Measurements from ENCODE around the gene IL24. TPM values are rescaled to one million over a fixed set of nuclear protein-coding genes. Genes with fewer than 3 reads are reported as not detected.

Gene IL24
- total RNA-seq, 5 donors from 2014 or later (not counting 1 experiment from before 2014, with no cell fraction given): 0.18 to 0.22 TPM; not detected in 3

GRCh38 chr1:206913766-206914537 is 16.7 kb downstream of the IL24 start:
- Mint-ChIP-seq H3K36me3 (peaks cover 71% of the 10 kb centered on the region), H3K4me1 (peaks cover 87 to 93% (median 90%) of the 10 kb centered on the region in 3 donors), H3K27me3 (no peaks in the 10 kb centered on the region), H3K9me3 (no peaks in the 10 kb centered on the region), H3K4me3 (no peak overlapping the region), H3K27ac (peak overlapping the region in 1 of 2 donors; percentile 95)
- H3K27me3 ChIP-seq (replicated peaks in 1 of 2; ENCODE audit: control insufficient read depth in 2 of 2, extremely low read depth in 1 of 2, insufficient read depth in 2 of 2, low read length in 1 of 2): no peaks in the 10 kb centered on the region
- H3K36me3 ChIP-seq (ENCODE audit: control insufficient read depth in 2 of 2, extremely low read depth in 1 of 2, insufficient read depth in 1 of 2, low read length in 1 of 2): peaks cover 15 to 77% of the 10 kb centered on the region in 2 donors
- no peak overlapping the region for H3K4me3 ChIP-seq (ENCODE audit: control insufficient read depth in 1 of 2, extremely low read depth in 1 of 2, low read length in 1 of 2)
- peaks cover 59 to 93% of the 10 kb centered on the region in 2 experiments for H3K4me1 ChIP-seq (ENCODE audit: control insufficient read depth in 1 of 2, extremely low read depth in 1 of 2, insufficient read depth in 2 of 2, low read length in 2 of 2)
- ATAC-seq (replicated peaks in 1 of 4) (no peak), DNase-seq (no peak)
- H3K27ac ChIP-seq (ENCODE audit: low read length): peak overlapping the region; percentile 45
- 84% methylated on average over 6 of the region's 12 CpGs for WGBS (ENCODE audit: insufficient coverage)
- no peaks in the 10 kb centered on the region for H3K9me3 ChIP-seq
- ChIA-PET CTCF (interaction anchor here (0.5 to 4.1 kb wide), 9 partner anchors 8 to 187 kb away, joined by 3 to 52 read pairs (median 16); partner anchors contain the start of gene FCMR (in 1 of the 2)), POLR2A (no interaction called here)

- Histone ChIP-seq H3K27me3 (replicated peaks in 1 of 2; ENCODE audit: control insufficient read depth in 2 of 2, extremely low read depth in 1 of 2, insufficient read depth in 2 of 2, low read length in 1 of 2) (no peaks in the 10 kb centered on the region), H3K36me3 (ENCODE audit: control insufficient read depth in 2 of 2, extremely low read depth in 1 of 2, insufficient read depth in 1 of 2, low read length in 1 of 2) (peaks cover 11 to 70% of the 10 kb centered on the region in 2 donors), H3K4me1 (ENCODE audit: control insufficient read depth in 1 of 2, extremely low read depth in 1 of 2, insufficient read depth in 2 of 2, low read length in 2 of 2) (peaks cover 55 to 91% of the 10 kb centered on the region in 2 experiments), H3K9me3 (no peaks in the 10 kb centered on the region), H3K27ac (ENCODE audit: low read length) (peak overlapping the region; percentile 89), H3K4me3 (ENCODE audit: control insufficient read depth in 1 of 2, extremely low read depth in 1 of 2, low read length in 1 of 2) (peak overlapping the region in 1 of 2 donors; percentile 83)
- no peak for DNase-seq
- ChIA-PET POLR2A (no interaction called here), CTCF (interaction anchor here (0.6 to 4.1 kb wide), 7 partner anchors 17 to 189 kb away, joined by 3 to 20 read pairs (median 5); no protein-coding TSS in a partner anchor)
- Mint-ChIP-seq H3K9me3 (no peaks in the 10 kb centered on the region), H3K4me3 (no peak overlapping the region), H3K27ac (peak overlapping the region in 1 of 2 donors; percentile 95), H3K4me1 (peaks cover 81 to 97% (median 88%) of the 10 kb centered on the region in 3 donors), H3K36me3 (peaks cover 75% of the 10 kb centered on the region), H3K27me3 (no peaks in the 10 kb centered on the region)
- WGBS (ENCODE audit: insufficient coverage): 85% methylated on average over 12 of the region's 15 CpGs
- no peak for ATAC-seq (replicated peaks in 1 of 4)
These were observed 17.9 kb downstream of the IL24 start for GRCh38 chr1:206915030-206915735.

- no peaks in the 10 kb centered on the region for H3K9me3 Mint-ChIP-seq
- CTCF ChIA-PET: interaction anchor here (0.5 to 2.3 kb wide), 11 partner anchors 10 to 191 kb away, joined by 3 to 8 read pairs (median 4); no protein-coding TSS in a partner anchor
- H3K4me3 Mint-ChIP-seq: no peak overlapping the region
- POLR2A ChIA-PET: interaction anchor here (0.6 to 0.7 kb wide), 2 partner anchors 218 to 335 kb away, joined by 3 to 7 read pairs; no protein-coding TSS in a partner anchor
- Histone ChIP-seq H3K27me3 (replicated peaks in 1 of 2; ENCODE audit: control insufficient read depth in 2 of 2, extremely low read depth in 1 of 2, insufficient read depth in 2 of 2, low read length in 1 of 2) (no peaks in the 10 kb centered on the region), H3K27ac (ENCODE audit: low read length) (peak overlapping the region; percentile 89), H3K4me3 (ENCODE audit: control insufficient read depth in 1 of 2, extremely low read depth in 1 of 2, low read length in 1 of 2) (peak overlapping the region; percentile 83 to 93), H3K36me3 (ENCODE audit: control insufficient read depth in 2 of 2, extremely low read depth in 1 of 2, insufficient read depth in 1 of 2, low read length in 1 of 2) (peaks cover 10 to 61% of the 10 kb centered on the region in 2 donors), H3K4me1 (ENCODE audit: control insufficient read depth in 1 of 2, extremely low read depth in 1 of 2, insufficient read depth in 2 of 2, low read length in 2 of 2) (peaks cover 46 to 86% of the 10 kb centered on the region in 2 experiments), H3K9me3 (no peaks in the 10 kb centered on the region)
- H3K36me3 Mint-ChIP-seq: peaks cover 78% of the 10 kb centered on the region
- ATAC-seq (replicated peaks in 1 of 4) (no peak), DNase-seq (no peak)
- peak overlapping the region in 1 of 2 donors; percentile 95 for H3K27ac Mint-ChIP-seq
- WGBS (ENCODE audit: insufficient coverage): 53% methylated on average over 4 of the region's 8 CpGs
- H3K27me3 Mint-ChIP-seq: no peaks in the 10 kb centered on the region
- peaks cover 71 to 97% (median 86%) of the 10 kb centered on the region in 3 donors for H3K4me1 Mint-ChIP-seq
These were observed 18.9 kb downstream of the IL24 start for GRCh38 chr1:206916000-206916709.

- Histone ChIP-seq H3K27me3 (replicated peaks in 1 of 2; ENCODE audit: control insufficient read depth in 2 of 2, extremely low read depth in 1 of 2, insufficient read depth in 2 of 2, low read length in 1 of 2) (no peaks in the 10 kb centered on the region), H3K4me1 (ENCODE audit: control insufficient read depth in 1 of 2, extremely low read depth in 1 of 2, insufficient read depth in 2 of 2, low read length in 2 of 2) (peaks cover 42 to 83% of the 10 kb centered on the region in 2 experiments), H3K4me3 (ENCODE audit: control insufficient read depth in 1 of 2, extremely low read depth in 1 of 2, low read length in 1 of 2) (peak overlapping the region; percentile 83 to 93), H3K36me3 (ENCODE audit: control insufficient read depth in 2 of 2, extremely low read depth in 1 of 2, insufficient read depth in 1 of 2, low read length in 1 of 2) (peaks cover 10 to 45% of the 10 kb centered on the region in 2 donors), H3K27ac (ENCODE audit: low read length) (peak overlapping the region; percentile 89), H3K9me3 (no peaks in the 10 kb centered on the region)
- no peak overlapping the region for H3K4me3 Mint-ChIP-seq
- H3K4me1 Mint-ChIP-seq: peaks cover 52 to 78% (median 68%) of the 10 kb centered on the region in 3 donors
- DNase-seq (no peak), ATAC-seq (replicated peaks in 1 of 4) (no peak)
- WGBS (ENCODE audit: insufficient coverage): 18% methylated on average over 3 of the region's 3 CpGs
- H3K27me3 Mint-ChIP-seq: no peaks in the 10 kb centered on the region
- peak overlapping the region in 1 of 2 donors; percentile 95 for H3K27ac Mint-ChIP-seq
- no peaks in the 10 kb centered on the region for H3K9me3 Mint-ChIP-seq
- peaks cover 66% of the 10 kb centered on the region for H3K36me3 Mint-ChIP-seq
- ChIA-PET CTCF (interaction anchor here (0.6 to 1.8 kb wide), 13 partner anchors 9 to 252 kb away, joined by 3 to 8 read pairs (median 3); no protein-coding TSS in a partner anchor), POLR2A (interaction anchor here (1.1 to 1.4 kb wide), 2 partner anchors 55 to 403 kb away, joined by 3 to 5 read pairs; partner anchors contain the start of gene CD55 (in 1 of the 2))
These were observed 20.8 kb downstream of the IL24 start for GRCh38 chr1:206918076-206918475.

GRCh38 chr1:206921772-206922265 is 24.6 kb downstream of the IL24 start, which contains the start of gene FCMR:
Gene FCMR, minus strand, starts transcription at chr1:206921941. Its CDS starts 87 bp downstream, at chr1:206921854.
- ATAC-seq (replicated peaks in 1 of 4) (peak; percentile 44 to 60 (median 50)), DNase-seq (peak in 32 of 35 experiments; percentile 28 to 81 (median 60))
- Mint-ChIP-seq H3K4me3 (no peak within 1 kb of the TSS), H3K9me3 (no peaks in the 10 kb centered on the region), H3K27me3 (no peaks in the 10 kb centered on the region), H3K27ac (no peak within 1 kb of the TSS), H3K4me1 (peaks cover 20 to 40% (median 35%) of the 10 kb centered on the region in 3 donors), H3K36me3 (peaks cover 30% of the 10 kb centered on the region)
- ChIA-PET CTCF (interaction anchor here (0.6 to 3.5 kb wide), 16 partner anchors 9 to 564 kb away, joined by 3 to 52 read pairs (median 6); no protein-coding TSS in a partner anchor), POLR2A (interaction anchor here (0.6 to 1.5 kb wide), 11 partner anchors 9 to 237 kb away, joined by 3 to 12 read pairs (median 3); partner anchors contain the start of gene MAPKAPK2 (in 1 of the 2))
- WGBS (ENCODE audit: insufficient coverage): 0% methylated on average over 2 of the region's 7 CpGs
- Histone ChIP-seq H3K27me3 (replicated peaks in 1 of 2; ENCODE audit: control insufficient read depth in 2 of 2, extremely low read depth in 1 of 2, insufficient read depth in 2 of 2, low read length in 1 of 2) (no peaks in the 10 kb centered on the region), H3K27ac (ENCODE audit: low read length) (peak within 1 kb of the TSS; percentile 89), H3K36me3 (ENCODE audit: control insufficient read depth in 2 of 2, extremely low read depth in 1 of 2, insufficient read depth in 1 of 2, low read length in 1 of 2) (peaks cover 0 to 9% of the 10 kb centered on the region in 2 donors), H3K9me3 (no peaks in the 10 kb centered on the region), H3K4me3 (ENCODE audit: control insufficient read depth in 1 of 2, extremely low read depth in 1 of 2, low read length in 1 of 2) (peak within 1 kb of the TSS; percentile 83 to 93), H3K4me1 (ENCODE audit: control insufficient read depth in 1 of 2, extremely low read depth in 1 of 2, insufficient read depth in 2 of 2, low read length in 2 of 2) (peaks cover 36 to 76% of the 10 kb centered on the region in 2 experiments)
